D341Med (cell line): ENCODE results near the gene PGS1.

Source experiments
- DNase-seq: peaks from one replicate; pipeline ENCODE4 v3.0.0; 2012; ENCODE audit warnings: low spot score

The PGS1 gene

DNA sequence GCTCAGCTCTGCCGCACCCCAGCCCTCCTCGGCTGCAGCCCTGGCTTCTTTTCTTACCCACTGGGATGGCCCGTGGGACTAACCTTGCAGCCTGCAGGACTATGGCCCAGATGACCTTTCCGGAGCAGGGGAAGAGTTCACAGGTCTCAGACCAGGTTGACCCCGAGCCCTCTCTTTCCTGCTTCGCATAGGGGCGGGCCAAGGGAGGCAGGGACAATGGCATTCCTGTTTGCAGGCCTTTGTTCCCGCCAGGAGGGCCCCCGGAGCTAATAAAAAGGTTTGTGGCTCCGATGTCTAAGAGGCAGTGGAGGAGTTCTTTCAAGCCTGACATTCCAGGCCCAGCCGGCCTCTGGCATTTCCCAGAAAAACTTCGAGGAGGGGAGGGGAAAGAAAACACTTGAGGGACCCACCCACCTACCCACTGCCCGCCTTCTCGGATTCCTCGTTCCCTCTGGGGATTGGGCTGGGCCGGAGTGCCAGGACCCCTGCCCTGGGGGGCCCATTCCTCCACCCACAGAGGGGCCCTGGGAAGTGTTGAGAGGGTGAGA, 12.8 kb upstream of the PGS1 start:
- no peak for DNase-seq

DNA sequence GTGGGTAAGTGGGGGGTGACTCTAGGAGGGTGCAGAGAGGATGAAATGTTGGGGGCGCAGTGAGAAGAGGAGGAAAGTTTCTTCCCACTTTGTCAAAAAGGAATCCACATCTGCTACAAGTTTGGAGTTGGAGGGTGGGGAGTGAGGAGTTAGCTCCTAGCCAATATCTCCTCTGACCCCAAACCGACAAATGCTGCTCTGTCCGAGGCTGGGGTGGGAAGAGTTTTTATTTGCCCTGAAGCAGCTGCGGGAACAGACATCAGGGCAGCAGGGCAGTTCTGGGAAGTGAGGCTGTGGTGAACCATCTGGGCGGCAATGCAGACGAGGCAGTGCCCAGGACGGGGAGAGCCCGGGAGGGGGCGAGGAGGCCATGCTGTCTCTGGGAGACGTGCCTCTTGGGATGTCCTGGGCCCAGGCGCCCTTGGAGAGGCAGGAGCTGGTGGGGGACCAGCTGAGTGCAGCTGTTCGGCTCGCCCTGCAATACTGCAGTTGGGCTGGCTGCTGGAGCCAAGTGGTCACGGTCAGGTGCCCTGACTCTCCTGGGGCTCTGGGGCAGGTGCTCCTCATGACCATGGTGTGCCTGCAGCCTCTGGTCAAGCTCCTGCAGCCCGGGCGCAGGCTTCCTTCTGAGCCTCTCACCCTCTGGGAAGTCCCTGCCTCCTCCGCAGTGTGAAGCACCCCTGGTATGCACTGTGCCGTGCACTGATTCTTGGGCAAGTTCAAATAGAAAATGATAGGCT, 12.2 kb upstream of the PGS1 start:
- DNase-seq: no peak

DNA sequence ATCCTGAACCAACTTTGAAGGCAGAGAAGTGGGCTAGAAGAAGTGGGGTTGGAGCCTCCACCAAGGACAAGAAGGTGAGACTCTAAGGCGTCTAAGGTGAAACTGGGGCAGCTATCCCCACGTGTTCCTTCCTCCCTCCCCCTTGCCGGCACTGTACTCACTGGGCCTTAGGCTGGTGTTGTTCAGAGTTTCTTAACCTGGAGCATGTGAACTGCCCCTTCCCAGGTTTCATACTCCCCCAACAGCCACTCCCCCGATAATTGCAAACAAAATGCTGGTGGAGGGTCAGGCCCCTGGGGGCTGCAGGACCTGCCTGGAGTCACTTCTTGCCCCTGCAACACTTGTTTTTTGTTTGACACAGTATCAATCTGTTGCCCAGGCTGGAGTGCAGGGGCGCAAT, 11.3 kb upstream of the PGS1 start:
- no peak for DNase-seq

DNA sequence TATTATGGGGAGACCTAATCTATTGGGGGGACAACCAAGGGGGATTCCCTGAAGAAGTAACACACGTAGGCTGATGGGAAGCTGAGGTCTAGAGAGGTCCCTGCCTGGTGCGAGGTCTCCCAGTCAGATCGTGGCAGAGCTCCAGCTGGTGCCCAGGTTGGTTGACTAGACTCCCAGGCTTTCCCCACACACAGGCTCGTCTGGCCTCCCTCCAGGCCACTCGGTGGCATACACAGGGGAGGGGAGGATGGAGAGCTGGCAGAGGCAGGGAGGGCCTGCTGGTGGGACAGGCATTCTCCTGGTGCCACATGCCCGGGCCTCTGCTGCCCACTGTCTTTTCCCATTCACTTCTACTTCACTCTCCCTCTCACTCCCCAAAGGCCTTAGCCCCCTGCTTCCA, 10.1 kb upstream of the PGS1 start:
- no peak for DNase-seq

DNA sequence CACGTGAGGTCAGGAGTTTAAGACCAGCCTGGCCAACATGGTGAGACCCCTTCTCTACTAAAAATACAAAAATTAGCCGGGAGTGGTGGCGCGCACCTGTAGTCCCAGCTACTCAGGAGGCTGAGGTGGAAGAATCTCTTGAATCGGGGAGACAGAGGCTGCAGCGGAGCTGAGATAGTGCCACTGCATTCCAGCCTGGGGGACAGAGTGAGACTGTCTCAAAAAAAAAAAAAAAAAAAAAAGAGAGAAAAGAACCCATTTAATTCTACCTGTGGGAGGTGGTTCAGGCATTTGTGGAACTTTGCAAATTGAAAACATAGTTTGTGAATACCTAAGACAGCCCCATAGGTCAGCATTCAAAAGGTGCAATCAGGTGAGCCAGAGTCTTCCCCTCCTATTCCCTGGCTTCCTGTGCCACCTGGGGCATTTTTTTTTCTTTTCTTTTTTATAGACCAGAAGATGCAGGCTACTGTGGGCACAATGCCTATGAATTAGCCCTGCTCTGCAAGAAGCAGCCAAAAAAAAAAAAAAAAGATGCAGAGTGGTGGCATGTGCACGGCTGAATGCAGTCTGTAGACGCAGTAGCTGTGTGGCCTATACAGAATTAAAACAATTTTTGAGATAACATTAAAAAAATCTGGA, 9.5 kb upstream of the PGS1 start:
- DNase-seq: no peak

DNA sequence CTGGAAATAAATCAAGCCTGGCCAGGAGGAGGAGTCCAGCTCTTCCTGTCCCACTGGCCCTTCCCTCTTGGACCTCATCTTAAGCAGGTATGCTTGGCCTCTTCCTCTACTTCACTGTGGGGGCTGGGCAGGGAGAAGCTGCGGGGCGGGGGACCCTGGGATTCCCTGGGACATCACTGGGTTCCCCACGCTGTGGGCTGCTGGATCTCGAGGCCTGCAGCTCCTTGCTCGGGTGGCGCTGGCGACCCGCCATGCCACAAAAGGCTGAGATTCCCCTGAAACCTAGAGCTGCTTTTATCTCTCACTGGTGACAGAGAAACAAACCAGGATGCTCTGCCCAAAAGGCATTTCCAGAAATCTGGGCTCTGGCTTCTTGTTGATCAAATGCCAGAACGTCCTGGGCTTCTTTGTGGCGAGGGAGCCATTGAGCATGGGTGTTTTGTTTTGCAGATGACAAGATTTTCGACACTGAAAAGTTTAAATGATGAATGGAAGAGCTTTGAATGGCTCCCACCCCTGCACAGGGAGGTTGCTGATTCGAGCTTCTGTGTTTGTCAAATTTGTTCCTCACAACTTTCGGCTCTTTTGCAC, 8.6 kb upstream of the PGS1 start:
- no peak for DNase-seq

DNA sequence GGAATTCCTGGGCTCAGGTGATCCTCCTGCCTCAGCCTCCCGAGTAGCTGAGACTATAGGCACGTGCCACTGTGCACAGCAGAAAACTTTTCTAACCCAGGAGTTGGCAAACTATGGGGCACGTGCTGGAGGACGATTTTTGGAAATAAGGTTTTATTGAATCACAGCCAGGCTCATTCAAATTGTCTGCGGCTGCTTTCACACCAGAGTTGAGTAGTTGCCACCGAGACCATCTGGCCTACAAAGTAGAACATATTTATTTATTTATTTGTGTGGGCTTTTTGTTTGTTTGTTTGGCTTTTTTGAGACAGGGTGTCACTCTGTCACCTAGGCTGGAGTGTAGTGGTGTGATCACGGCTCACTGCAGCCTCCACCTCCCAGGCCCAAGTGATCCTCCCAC, 7.4 kb upstream of the PGS1 start:
- DNase-seq: no peak

DNA sequence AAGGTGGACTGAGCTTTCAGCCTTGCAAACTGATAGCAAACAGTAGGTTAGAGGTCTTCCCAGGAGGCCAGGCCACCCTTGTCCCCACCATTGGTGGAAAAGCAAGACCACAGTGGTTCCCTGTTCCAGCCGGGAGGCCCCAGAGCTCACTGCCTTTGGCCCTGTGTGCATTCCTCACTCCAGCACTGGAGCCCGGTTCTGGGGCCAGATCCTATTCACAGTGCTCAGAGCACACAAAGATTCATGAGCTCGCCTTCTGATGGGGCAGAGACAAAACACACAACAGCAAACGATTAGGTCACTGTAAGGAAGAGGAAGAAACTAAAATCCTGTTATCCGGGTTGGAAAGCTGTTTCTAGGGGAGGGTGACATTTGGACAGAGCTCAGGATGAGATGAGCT, 5.6 kb upstream of the PGS1 start:
- DNase-seq: no peak

DNA sequence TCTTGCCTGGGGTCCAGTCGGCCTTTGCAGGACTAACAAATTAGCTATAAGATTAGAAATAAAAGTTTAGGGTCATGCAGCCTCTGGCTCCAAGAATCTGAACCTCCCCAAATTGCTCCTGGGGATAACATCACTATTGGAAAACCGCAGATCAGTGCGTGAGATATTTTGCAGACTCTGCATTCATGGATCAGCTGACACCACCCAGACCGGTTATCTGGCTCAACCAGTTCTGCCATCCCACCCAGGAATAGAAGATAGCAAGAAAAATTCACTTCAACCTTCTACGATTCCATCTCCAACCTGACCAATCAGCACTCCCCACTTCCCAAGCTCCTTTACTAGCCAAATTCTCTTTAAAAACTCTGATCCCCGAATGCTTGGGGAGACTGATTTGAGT, 4.3 kb upstream of the PGS1 start:
- no peak for DNase-seq

DNA sequence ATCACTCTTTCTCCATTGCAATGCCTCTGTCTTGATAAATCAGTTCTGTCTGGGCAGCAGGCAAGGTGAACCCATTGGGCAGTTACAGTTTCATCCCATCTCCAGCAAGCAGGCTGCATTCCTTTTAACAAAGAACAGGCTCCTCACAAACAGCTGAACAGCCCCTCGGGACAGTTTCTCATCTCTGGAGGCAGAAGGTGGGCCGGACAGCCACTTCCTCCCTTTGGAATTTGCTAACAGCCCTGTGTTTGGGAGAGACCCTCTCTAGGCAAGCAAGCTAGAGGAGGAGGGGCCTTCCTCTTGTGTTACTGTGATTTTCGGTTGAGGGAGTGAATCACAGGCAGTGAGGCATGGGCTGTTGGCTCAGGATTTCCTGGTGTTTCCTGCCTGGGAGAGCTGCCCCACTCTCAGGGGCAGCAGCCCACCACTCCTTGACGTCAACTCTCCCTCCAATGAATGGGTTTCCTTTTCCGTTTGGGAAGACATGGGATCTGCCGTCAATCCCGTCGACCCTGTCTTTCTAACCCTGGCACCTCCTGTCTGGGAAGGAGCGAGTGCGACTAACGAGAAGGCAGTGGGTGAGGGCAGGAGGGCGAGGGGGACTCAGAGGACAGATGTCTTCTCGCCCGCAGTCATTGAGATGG, 3.7 kb upstream of the PGS1 start:
- no peak for DNase-seq

DNA sequence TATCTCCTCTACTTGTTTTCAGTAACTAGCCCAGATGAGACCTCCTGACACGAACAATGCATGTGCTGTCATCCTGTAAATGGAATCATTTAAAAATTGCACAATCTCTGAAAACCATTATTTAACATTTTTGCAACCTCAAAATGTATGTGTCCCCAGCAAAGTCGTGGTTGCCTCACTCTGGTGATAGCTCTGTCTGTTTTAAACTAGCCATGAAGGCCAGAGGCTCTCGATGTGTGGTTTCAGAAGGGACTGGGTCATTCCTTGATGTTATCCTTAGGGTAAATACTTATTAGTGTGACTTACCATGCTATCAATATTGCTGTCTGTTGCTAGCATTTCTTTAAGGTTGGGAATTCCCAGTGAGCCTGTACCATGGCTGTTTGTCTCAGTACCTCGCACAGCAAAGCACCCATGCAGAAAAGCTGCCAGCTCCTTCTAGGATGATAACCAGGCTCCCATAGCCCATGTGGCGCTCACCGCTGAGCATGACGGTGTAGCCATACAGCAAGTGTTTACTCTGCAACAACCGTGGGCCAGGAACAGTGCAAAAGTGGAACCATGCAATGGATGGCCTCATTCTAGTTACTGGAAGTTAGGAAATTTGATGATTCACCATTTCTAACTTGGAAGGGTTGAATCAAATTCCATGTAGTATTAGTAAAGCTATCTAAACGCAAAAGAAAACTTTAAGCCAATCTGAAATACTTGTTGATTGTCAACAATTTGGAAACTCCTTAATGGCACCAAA, 2.9 kb upstream of the PGS1 start:
- no peak for DNase-seq

DNA sequence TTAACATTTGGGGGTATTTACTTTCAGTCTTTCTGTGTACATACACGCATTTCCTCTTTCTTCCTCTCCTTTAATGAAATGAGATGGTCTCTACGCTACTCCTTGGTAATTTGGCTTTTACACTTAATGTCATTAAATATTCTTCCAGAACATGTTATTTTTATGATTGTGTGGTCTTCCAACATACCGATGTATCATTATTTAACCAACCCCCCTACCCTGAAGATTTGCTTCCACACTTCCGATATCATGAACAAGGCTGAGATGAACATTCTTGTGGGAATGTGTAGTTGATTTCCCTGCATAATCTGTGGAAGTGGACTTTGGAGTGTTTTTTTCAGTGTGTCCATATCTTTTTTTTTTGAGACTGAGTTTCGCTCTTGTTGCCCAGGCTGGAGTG, 2.3 kb upstream of the PGS1 start:
- DNase-seq: no peak

DNA sequence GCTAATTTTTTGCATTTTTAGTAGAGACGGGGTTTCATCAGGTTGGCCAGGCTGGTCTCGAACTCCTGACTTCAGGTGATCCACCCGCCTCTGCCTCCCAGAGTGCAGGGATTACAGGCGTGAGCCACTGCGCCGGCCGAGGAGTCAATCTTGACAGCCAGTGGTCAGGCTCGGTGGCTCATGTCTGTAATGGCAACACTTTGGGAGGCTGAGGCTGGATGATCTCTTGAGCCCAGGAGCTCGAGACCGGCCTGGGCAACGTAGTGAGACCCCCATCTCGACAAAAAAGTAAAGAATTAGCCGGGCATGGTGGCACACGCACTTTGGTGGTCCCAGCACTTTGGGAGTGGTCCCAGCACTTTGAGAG, 608 bp upstream of the PGS1 start:
- DNase-seq: no peak

DNA sequence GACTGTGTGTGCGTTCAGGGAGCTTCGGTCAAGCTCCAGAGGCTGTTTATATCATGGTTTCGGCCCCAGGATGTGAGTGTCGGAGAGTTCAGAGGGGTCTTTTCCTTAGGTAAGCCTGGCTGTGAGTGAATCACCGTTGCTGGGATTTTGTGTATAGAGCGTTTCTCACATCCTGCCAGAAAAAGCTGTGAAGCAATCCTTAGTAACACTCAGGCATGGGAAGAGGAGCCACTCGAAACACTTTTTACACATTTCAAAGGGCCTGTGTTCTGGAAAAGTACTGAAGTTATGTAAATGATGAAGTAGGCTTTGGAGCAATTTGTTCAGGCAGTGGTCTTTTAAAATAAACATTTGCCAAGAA, 662 bp downstream of the PGS1 start:
- DNase-seq: no peak

DNA sequence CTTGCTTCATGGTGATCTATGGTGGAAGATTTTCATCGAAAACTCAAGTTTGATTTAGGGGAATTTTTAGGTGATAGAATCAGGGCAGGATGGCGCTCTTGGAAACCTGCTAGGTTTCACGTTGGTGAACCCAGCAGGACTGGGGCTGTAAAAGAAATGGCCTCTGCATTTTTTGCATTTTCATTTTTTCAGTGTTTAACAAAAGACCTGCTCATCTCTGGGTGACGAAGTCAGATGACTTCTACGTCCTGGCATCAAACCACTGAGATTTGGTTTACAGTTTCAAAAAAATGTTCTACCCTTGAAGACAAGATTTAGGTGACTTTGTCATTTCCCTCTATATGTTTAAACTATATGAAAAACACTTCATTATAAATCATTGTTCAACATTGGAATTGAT, 1.9 kb downstream of the PGS1 start:
- DNase-seq: no peak

DNA sequence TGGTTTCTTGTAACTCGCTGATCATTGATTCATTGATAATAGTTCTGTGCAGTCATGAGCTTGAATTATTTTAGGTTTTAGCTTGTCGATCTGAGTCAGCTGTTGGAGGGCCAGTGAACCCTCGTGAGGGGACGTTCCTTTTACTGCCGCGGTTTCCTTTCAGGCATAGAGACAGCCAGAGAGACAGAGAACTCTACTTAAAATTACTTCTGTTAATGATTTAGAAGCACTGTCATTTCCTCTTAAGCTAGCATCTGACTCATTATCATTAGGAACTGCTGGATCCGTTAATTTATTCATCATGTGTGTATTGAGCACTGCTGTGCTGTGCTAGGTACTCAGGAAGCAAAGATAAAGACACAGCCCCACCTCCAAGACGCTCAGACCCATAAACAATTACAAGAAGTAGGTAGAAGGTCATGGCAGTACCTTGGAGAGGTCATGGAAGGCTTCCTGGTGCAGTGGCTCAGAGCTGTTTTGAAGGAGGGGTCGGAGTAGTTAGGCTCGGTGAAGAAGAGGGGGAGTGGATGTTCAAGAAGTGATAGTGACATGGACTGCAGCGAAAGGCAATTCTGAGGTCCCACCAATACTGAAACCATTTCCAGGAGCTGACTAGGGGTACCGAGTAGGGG, 3.3 kb downstream of the PGS1 start:
- no peak for DNase-seq

DNA sequence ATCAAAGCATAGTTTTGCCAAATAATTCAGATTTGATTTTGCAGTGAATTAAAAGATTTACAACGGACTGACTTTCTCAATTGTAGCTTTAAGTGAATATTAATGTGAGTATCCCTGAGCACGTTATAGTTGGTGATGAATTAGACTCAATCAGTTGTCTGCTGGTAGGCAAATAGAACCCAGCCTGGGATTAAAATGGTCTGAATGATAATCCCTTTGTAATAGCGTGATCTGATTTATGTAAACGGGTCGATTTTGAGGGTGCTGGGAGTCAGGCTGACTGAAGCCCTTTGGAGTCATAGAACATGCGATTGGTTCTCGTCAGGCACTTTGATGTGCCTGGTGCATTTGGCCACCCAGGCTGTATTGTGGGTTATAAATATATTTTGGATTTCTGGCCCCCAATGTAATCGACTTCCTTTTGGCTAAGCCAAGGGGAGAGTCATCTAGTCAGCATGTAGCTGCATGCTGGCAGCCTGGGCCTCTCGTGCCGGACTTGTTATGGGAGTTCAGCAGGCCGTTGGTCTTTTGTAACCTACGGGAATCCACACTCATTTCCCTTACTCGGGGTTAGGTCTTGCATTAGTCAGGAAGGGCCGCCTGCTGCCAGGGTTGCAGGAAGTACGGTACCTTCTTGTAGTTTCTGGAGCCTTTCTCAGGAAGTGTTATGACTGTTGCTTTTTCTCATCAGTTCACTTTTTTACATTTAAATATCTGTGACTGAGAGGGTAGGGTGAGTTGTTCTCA, 5.4 kb downstream of the PGS1 start:
- DNase-seq: peak; percentile 68

DNA sequence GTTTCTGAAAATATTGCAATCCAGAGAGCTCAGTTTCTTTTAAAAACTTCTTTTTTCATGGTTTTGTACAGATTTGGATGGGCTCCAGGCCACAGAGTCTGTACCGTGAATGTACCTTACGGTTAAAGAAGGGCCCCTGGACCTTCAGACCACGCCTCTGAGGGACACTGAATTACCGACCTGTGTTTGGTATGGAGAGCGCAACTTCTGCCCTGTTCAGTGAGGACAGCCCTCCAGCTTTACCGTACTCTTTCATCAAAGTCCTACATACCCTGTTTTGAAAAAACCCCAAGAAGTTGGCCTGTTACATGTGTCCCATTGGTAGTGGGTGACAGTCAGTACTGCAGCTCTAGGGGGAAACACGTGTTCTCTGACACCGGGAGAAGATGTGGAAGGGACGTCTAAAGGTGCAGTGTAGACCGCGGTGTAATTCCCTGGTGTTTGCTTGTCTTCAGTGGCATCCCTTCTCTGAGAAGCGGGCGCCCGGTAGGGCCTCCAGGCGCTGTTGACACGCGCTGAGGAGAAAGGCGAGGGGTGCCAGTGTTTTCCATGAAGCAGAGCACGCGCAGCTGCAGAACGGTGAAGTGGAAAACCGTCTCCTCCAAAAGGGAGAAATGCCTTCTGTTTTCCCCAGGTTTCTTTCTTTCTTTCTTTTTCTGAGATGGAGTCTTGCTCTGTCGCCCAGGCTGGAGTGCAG, 6.2 kb downstream of the PGS1 start:
- DNase-seq: no peak

DNA sequence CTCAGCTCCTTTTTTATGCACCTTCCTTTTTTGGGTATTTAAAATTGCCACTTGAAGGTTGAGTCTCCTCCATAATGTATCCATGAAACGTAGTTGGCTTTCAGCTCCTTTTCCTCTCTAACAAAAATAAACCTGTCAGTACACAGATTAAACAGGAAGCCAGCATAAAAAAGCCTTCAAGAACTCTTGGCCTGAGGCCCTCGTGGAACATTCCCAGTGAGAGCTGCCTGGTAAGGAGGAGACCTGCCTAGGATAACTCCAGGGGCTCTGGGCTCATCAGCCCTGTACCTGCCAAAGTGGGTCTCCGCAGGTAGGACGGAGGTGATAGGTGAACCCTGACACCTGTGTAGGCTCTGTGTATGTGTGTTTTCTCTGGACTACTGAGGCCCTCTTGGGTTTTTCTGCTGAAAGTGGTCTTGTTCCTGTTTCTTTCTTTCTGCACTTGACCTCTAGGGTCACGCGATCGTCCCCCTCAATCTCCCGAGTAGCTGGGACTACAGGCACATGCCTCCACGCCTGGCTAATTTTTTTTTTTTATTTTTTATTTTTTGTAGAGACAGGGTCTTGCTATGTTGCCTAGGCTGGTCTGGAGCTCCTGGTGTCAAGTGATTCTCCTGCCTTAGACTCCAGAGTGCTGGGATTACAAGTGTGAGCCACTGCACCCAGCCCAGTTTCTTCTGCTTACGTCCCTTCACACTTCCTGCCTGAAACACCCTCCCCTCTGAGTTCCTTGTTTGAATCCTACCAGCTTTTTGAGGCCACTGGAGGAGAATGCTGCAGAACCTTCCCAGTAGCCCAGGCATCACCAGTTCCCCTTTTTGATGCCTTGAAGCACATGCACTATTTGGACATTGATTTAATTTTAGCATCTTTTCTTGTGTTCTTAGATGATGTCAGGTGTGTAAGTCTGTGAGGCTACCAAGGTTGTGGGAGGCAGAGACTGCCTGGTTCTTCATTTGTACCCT, 9.8 kb downstream of the PGS1 start:
- no peak for DNase-seq
